HCT116 (cell line): ENCODE results near the gene ADGRG6. TPM values are rescaled to one million over a fixed set of nuclear protein-coding genes. Genes with fewer than 3 reads are reported as not detected.

Source experiments
- ATAC-seq: fragments of 200-7000 bp; cut with Tn5 transposase; 2 replicates; pipeline ENCODE4 v1.9.1; 2020; ENCODE audit warnings: mild to moderate bottlenecking, moderate library complexity
- BruUV-seq: library from RNA; stranded (reverse); fragments of 400-500 nt; replicated peaks from 2 replicates; lab custom pipeline; 2021; lab: Mats Ljungman, UMichigan
- CTCF ChIA-PET: fragments of 300-600 bp; sonication (Branson Sonifier 250); formaldehyde crosslinking; loops from one replicate; lab custom pipeline; 2021; ENCODE audit warnings: antibody characterized with exemption; lab: Charles Lee
- POLR2A ChIA-PET: fragments of 300-600, 350-600 bp; sonication (Branson Sonifier 250); formaldehyde crosslinking; loops from one replicate; lab custom pipeline; 2021; ENCODE audit warnings: antibody characterized with exemption; lab: Charles Lee
- RAD21 ChIA-PET, 2 experiments: fragments of 300-600 bp; sonication (Branson Sonifier 250); formaldehyde crosslinking; loops; one replicate each; lab custom pipeline; 2023; ENCODE audit warnings: low total read pairs in 2 of 2; ENCODE audit not compliant: uncharacterized antibody in 2 of 2, unreplicated experiment in 2 of 2, low non-redundant PET in 1 of 2; lab: Charles Lee
- DNase-seq: peaks from one replicate; pipeline ENCODE4 v3.0.0-alpha.2; 2010; ENCODE audit warnings: low read depth, low spot score
- H2AFZ ChIP-seq: fragments of 200-600 bp; shearing (Covaris generic), sonication (generic); 2 replicates; pipeline ENCODE4 v1.6.1; 2017; ENCODE audit warnings: low read depth, mixed run types, mixed read lengths, antibody characterized with exemption, low read length; ENCODE audit not compliant: poor library complexity, severe bottlenecking
- H3K27ac ChIP-seq: 2 replicates; pipeline ENCODE4 v1.5.1; 2012; ENCODE audit warnings: low read depth, low read length
- H3K27me3 ChIP-seq: fragments of 200-600 bp; sonication (generic); 2 replicates; pipeline ENCODE4 v1.6.1; 2016; ENCODE audit warnings: mixed run types, low read length, mixed read lengths; ENCODE audit not compliant: insufficient read depth
- H3K36me3 ChIP-seq, 2 experiments: fragments of 200-500 bp in 1 of 2; fragments of 200-600 bp in 1 of 2; sonication (Bioruptor generic) in 1 of 2; sonication (generic) in 1 of 2; 2 replicates each; pipeline versions ENCODE4 v1.5.1 to v1.6.1; 2014 to 2016; ENCODE audit warnings: low read length in 2 of 2, inconsistent platforms in 1 of 2, mixed read lengths in 1 of 2, mixed run types in 1 of 2; ENCODE audit not compliant: insufficient read depth in 2 of 2, control insufficient read depth in 1 of 2
- H3K4me1 ChIP-seq, 2 experiments: fragments of 200-600 bp in 1 of 2; sonication (generic) in 1 of 2; 2 replicates each; pipeline versions ENCODE4 v1.5.1 to v1.6.1; 2012 to 2017; ENCODE audit warnings: low read length in 2 of 2, inconsistent platforms in 1 of 2, mild to moderate bottlenecking in 1 of 2, mixed read lengths in 1 of 2, mixed run types in 1 of 2, moderate library complexity in 1 of 2; ENCODE audit not compliant: insufficient read depth in 2 of 2, control insufficient read depth in 1 of 2
- H3K4me2 ChIP-seq: fragments of 200-600 bp; sonication (generic); 2 replicates; pipeline ENCODE4 v1.6.1; 2017; ENCODE audit warnings: mixed run types, low read length, mixed read lengths
- H3K4me3 ChIP-seq, 2 experiments: fragments of 200-600 bp in 1 of 2; sonication (generic) in 1 of 2; replicated peaks in 1 of 2; 2 replicates each; pipeline ENCODE4 v1.5.1; 2011 to 2016; ENCODE audit warnings: low read length in 2 of 2, control low read depth in 1 of 2, low read depth in 1 of 2, mild to moderate bottlenecking in 1 of 2, mixed read lengths in 1 of 2, mixed run types in 1 of 2
- H3K79me2 ChIP-seq: fragments of 200-600 bp; sonication (generic); 2 replicates; pipeline ENCODE4 v1.6.1; 2017; ENCODE audit warnings: mild to moderate bottlenecking, mixed run types, low read length, moderate library complexity, mixed read lengths; ENCODE audit not compliant: insufficient read depth
- H3K9ac ChIP-seq: fragments of 200-600 bp; sonication (generic); 2 replicates; pipeline ENCODE4 v1.6.1; 2016; ENCODE audit warnings: low read length, mixed read lengths
- H3K9me2 ChIP-seq: fragments of 200-600 bp; sonication (generic), shearing (Covaris generic); 2 replicates; pipeline ENCODE4 v1.6.1; 2017; ENCODE audit warnings: mixed run types, mild to moderate bottlenecking, moderate library complexity; ENCODE audit not compliant: insufficient read depth
- H3K9me3 ChIP-seq, 2 experiments: fragments of 200-500 bp in 1 of 2; fragments of 200-600 bp in 1 of 2; sonication (Bioruptor generic) in 1 of 2; sonication (generic) in 1 of 2; 2 replicates each; pipeline ENCODE4 v1.6.1; 2014 to 2017; ENCODE audit warnings: low read length in 2 of 2, mixed read lengths in 2 of 2, inconsistent platforms in 1 of 2, low read depth in 1 of 2, mild to moderate bottlenecking in 1 of 2, mixed run types in 1 of 2, moderate library complexity in 1 of 2; ENCODE audit not compliant: control insufficient read depth in 1 of 2, insufficient read depth in 1 of 2
- H4K20me1 ChIP-seq: fragments of 200-600 bp; sonication (generic), shearing (Covaris generic); 2 replicates; pipeline ENCODE4 v1.6.1; 2017; ENCODE audit warnings: mixed run types, mild to moderate bottlenecking, moderate library complexity; ENCODE audit not compliant: insufficient read depth
- CTCF ChIP-seq, 3 experiments: fragments of 200-600 bp in 1 of 3; sonication (generic) in 1 of 3; IDR thresholded peaks in 2 of 3; conservative IDR thresholded peaks in 1 of 3; 2 replicates each; pipeline ENCODE4 v1.5.1; 2012 to 2017; ENCODE audit warnings: low read depth in 2 of 3, low read length in 2 of 3, antibody characterized with exemption in 1 of 3, borderline replicate concordance in 1 of 3, control low read depth in 1 of 3, mild to moderate bottlenecking in 1 of 3, mixed read lengths in 1 of 3, mixed run types in 1 of 3, moderate library complexity in 1 of 3; ENCODE audit not compliant: insufficient read depth in 1 of 3
- EGR1 ChIP-seq: IDR thresholded peaks from 2 replicates; pipeline ENCODE4 v1.6.1; 2012; ENCODE audit warnings: low read depth
- FOSL1 ChIP-seq: IDR thresholded peaks from 2 replicates; pipeline ENCODE4 v1.6.1; 2012; ENCODE audit warnings: low read depth
- POLR2A ChIP-seq: IDR thresholded peaks from 2 replicates; pipeline ENCODE4 v1.7.0; 2011; ENCODE audit warnings: borderline replicate concordance; ENCODE audit not compliant: insufficient read depth, insufficient read length; ENCODE audit errors: extremely low read depth
- POLR2AphosphoS5 ChIP-seq: IDR thresholded peaks from 2 replicates; pipeline ENCODE4 v1.6.1; 2011; ENCODE audit warnings: mild to moderate bottlenecking, low read depth, low read length, moderate library complexity
- TCF7L2 ChIP-seq: IDR thresholded peaks from 2 replicates; pipeline ENCODE4 v1.7.0; 2011; ENCODE audit warnings: borderline replicate concordance, inconsistent platforms; ENCODE audit not compliant: insufficient read depth, insufficient read length; ENCODE audit errors: extremely low read depth
- ZBTB33 ChIP-seq: IDR thresholded peaks from 2 replicates; pipeline ENCODE4 v1.6.1; 2011; ENCODE audit warnings: mild to moderate bottlenecking, low read length, moderate library complexity; ENCODE audit not compliant: insufficient replicate concordance; ENCODE audit errors: extremely low read depth
- intact Hi-C: fragments of 100-400 bp; cut with micrococcal nuclease; formaldehyde crosslinking; loops from 2 replicates; pipeline ENCODE4 v1.10.0; 2022
- total RNA-seq: library from RNA; stranded (reverse); gene quantifications from one replicate; pipeline ENCODE4 v1.2.1, GENCODE V29; 2021; ENCODE audit not compliant: unreplicated experiment

Gene ADGRG6
- total RNA-seq, 1 experiment from 2014 or later = 67.9 TPM

- TF ChIP-seq ZBTB33 (no peak), EGR1 (no peak), TCF7L2 (no peak), POLR2A (no peak), CTCF (IDR thresholded peaks at IDR 0.05 in 2 of 3, conservative IDR thresholded peaks at IDR 0.05 in 1 of 3; ENCODE audit: borderline replicate concordance in 1 of 3, insufficient read depth in 1 of 3, low read depth in 2 of 3, low read length in 2 of 3) (no peak), POLR2AphosphoS5 (no peak)
Measured at GRCh38 chr6:142481466-142481865, 179.7 kb downstream of the ADGRG6 start (continued).

GRCh38 chr6:142482249-142482648 is 180.4 kb downstream of the ADGRG6 start:
- ATAC-seq (no peak), DNase-seq (no peak)
- Histone ChIP-seq H3K9me3 (no peaks in the 10 kb centered on the region), H3K4me1 (peaks cover 0 to 9% of the 10 kb centered on the region in 2 experiments; a peak in 2 of 4 replicates), H3K9ac (no peak overlapping the region), H3K27me3 (no peaks in the 10 kb centered on the region), H3K36me3 (no peaks in the 10 kb centered on the region), H3K27ac (no peak overlapping the region), H3K79me2 (no peaks in the 10 kb centered on the region), H3K4me2 (no peak overlapping the region), H2AFZ (no peak overlapping the region), H4K20me1 (no peaks in the 10 kb centered on the region), H3K4me3 (no peak overlapping the region), H3K9me2 (no peaks in the 10 kb centered on the region)
- intact Hi-C loops = no loop called here
- RAD21 ChIA-PET = no interaction called here
- CTCF ChIA-PET = no interaction called here
- no peak for TF ChIP-seq ZBTB33
- no peak for TF ChIP-seq FOSL1
- BruUV-seq = no TSS peak
- POLR2A ChIA-PET = no interaction called here
